Measurements from ENCODE around the gene GPR141. TPM values are rescaled to one million over a fixed set of nuclear protein-coding genes. Genes with fewer than 3 reads are reported as not detected.

Gene GPR141
- total RNA-seq, 4 donors from 2014 or later: 0.65 to 4.9 (median 1.1) TPM

GRCh38 chr7:37771342-37771741, 87.8 kb downstream of the GPR141 start:
- ATAC-seq (ENCODE audit: low FRiP score): no peak
- no peak for TF ChIP-seq CTCF (IDR thresholded peaks at IDR 0.05)
- DNase-seq (ENCODE audit: low spot score): no peak

- TF ChIP-seq CTCF (IDR thresholded peaks at IDR 0.05): no peak
- DNase-seq (ENCODE audit: low spot score): no peak
- no peak for ATAC-seq (ENCODE audit: low FRiP score)
Measured at GRCh38 chr7:37771801-37772200, 88.2 kb downstream of the GPR141 start.

- no peak for DNase-seq (ENCODE audit: low spot score)
- ATAC-seq (ENCODE audit: low FRiP score): no peak
- no peak for TF ChIP-seq CTCF (IDR thresholded peaks at IDR 0.05)
Measured at GRCh38 chr7:37775921-37776320, 92.4 kb downstream of the GPR141 start.

- no peak for DNase-seq (ENCODE audit: low spot score)
- no peak for ATAC-seq (ENCODE audit: low FRiP score)
- TF ChIP-seq CTCF (IDR thresholded peaks at IDR 0.05): no peak
Measured at GRCh38 chr7:37781156-37781555, 97.6 kb downstream of the GPR141 start.

GRCh38 chr7:37782166-37782565, 98.6 kb downstream of the GPR141 start:
- DNase-seq (ENCODE audit: low spot score) (no peak), ATAC-seq (ENCODE audit: low FRiP score) (no peak)
- TF ChIP-seq CTCF (IDR thresholded peaks at IDR 0.05): no peak

GRCh38 chr7:37784015-37784414, 100.4 kb downstream of the GPR141 start:
- no peak for TF ChIP-seq CTCF (IDR thresholded peaks at IDR 0.05)
- no peak for DNase-seq (ENCODE audit: low spot score)
- no peak for ATAC-seq (ENCODE audit: low FRiP score)

- DNase-seq (ENCODE audit: low spot score) (no peak), ATAC-seq (ENCODE audit: low FRiP score) (no peak)
- no peak for TF ChIP-seq CTCF (IDR thresholded peaks at IDR 0.05)
Measured at GRCh38 chr7:37786741-37787569, 103.4 kb downstream of the GPR141 start.

All from omental fat pad (tissue), 4 donors.